ENCODE data around the gene R3HDM2.

R3HDM2 gene

DNA sequence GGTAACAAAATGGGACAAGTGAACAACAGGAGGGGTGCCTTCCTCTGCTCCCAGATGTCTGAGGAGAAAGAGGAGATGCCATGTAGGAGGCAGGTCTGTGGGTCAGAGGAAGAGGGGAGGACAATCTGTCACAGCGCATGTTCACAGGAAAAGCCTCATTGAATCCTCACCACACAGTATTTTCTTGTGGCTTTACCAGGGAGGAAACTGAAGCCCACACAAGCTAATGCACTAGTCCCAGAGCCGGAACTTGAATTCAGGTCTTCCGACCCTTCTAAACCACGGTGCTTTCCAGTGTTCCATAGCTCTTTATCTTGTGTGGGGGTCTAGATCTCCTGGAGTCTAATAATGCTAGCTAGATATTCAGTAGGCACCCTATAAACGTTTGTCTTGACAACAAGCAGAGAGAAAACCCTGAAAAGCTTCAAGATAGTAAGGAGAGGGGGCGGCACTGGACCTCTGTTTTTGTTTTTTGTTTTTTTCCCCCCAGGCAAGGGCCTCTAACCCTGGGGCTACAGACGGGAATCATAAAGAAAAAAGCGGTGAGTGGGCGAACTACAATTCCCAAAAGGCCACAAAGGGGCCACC is 201.7 kb downstream of the R3HDM2 start:
- peaks cover 36% of the 10 kb centered on the region for H3K4me1 ChIP-seq (ENCODE audit: control insufficient read depth, insufficient read depth, low read depth, low read length)
- no peak overlapping the region for H4K8ac ChIP-seq (ENCODE audit: low read length)
- H3K23ac ChIP-seq (ENCODE audit: low read length in 2 of 2), result no peak overlapping the region
- H3K4ac ChIP-seq (ENCODE audit: low read depth in 1 of 2, low read length in 2 of 2), result no peak overlapping the region
- H3K18ac ChIP-seq (ENCODE audit: low read depth in 1 of 2, low read length in 2 of 2), result no peak overlapping the region
- H3K4me3 ChIP-seq (ENCODE audit: insufficient read depth in 1 of 2, low read depth in 1 of 2, low read length in 2 of 2), result peak overlapping the region in 1 of 2 experiments; percentile 86
- H3K14ac ChIP-seq (ENCODE audit: low read length in 2 of 2), result no peak overlapping the region
- peaks cover 21% of the 10 kb centered on the region for H3K79me1 ChIP-seq (replicated peaks; ENCODE audit: low read length, poor library complexity, severe bottlenecking)
- H3K9me3 ChIP-seq (ENCODE audit: control insufficient read depth, low read length), result no peaks in the 10 kb centered on the region
- H2BK5ac ChIP-seq (ENCODE audit: low read depth, low read length, poor library complexity, severe bottlenecking), result no peak overlapping the region
- peak overlapping the region; percentile 76 for H3K4me2 ChIP-seq (ENCODE audit: low read length, poor library complexity, severe bottlenecking)
- H2AK5ac ChIP-seq (ENCODE audit: low read length, severe bottlenecking), result no peak overlapping the region
- H2BK120ac ChIP-seq (ENCODE audit: low read depth, low read length), result peak overlapping the region; percentile 6
- no peak overlapping the region for H3K27ac ChIP-seq (ENCODE audit: low read length, poor library complexity, severe bottlenecking)
- H2AFZ ChIP-seq (ENCODE audit: low read depth, low read length), result no peak overlapping the region
- DNase-seq, result peak; percentile 50
- no peak overlapping the region for H4K91ac ChIP-seq (ENCODE audit: low read length)
- H3K36me3 ChIP-seq (ENCODE audit: control insufficient read depth in 1 of 2, insufficient read depth in 2 of 2, low read depth in 1 of 2, low read length in 2 of 2), result peaks cover 31% of the 10 kb centered on the region in 2 experiments
- peaks cover 11 to 37% of the 10 kb centered on the region in 2 experiments for H3K27me3 ChIP-seq (ENCODE audit: control insufficient read depth in 1 of 2, insufficient read depth in 1 of 2, low read length in 2 of 2)
- H2BK12ac ChIP-seq (ENCODE audit: low read length in 2 of 2), result no peak overlapping the region
- peak overlapping the region; percentile 98 for H3K9ac ChIP-seq (ENCODE audit: low read length)
- H2BK15ac ChIP-seq (ENCODE audit: low read depth, poor library complexity, severe bottlenecking), result peak overlapping the region; percentile 3
- WGBS, result 12% methylated on average over 7 of the region's 9 CpGs

DNA sequence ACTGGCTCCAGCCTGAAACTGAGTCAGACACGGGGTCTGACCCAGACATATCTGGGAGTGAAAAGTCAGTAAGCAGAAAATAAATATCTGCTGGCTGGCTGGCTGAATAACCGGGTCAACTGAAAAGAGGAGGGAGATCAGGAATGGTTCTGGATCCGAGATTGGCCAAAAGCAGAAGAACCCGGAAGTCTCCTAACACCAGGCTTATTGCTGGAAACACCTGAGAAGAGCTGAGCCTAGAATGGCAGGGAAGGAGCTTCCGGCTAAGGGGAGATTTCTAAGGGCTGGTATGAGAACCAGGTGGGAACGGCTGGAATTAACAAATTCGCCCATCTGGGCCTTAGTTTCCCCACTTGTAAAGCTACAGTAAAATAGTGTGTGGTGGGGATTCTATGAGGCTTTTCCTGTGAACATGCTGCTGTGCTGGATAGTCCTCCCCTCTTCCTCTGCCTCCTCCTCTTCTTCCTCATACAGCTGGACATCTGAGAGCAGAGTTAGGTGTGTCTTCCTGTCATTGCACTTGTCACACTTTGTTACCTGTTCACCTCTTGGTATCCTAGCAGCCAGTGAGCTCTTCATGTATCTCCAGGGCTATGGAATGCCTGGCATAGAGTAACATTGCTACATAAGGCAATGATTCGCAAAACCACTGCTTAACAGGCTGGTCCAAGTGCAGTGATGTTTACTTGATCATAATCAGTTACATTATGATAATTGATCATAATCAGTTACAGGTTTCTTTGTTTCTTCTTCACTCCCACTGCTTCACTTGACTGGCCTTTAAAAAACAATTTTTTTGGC is 203.3 kb downstream of the R3HDM2 start:
- WGBS, result 21% methylated on average over 6 of the region's 8 CpGs
- Histone ChIP-seq H3K4me3 (ENCODE audit: insufficient read depth in 1 of 2, low read depth in 1 of 2, low read length in 2 of 2) (peak overlapping the region in 1 of 2 experiments; percentile 58), H2BK15ac (ENCODE audit: low read depth, poor library complexity, severe bottlenecking) (no peak overlapping the region)

DNA sequence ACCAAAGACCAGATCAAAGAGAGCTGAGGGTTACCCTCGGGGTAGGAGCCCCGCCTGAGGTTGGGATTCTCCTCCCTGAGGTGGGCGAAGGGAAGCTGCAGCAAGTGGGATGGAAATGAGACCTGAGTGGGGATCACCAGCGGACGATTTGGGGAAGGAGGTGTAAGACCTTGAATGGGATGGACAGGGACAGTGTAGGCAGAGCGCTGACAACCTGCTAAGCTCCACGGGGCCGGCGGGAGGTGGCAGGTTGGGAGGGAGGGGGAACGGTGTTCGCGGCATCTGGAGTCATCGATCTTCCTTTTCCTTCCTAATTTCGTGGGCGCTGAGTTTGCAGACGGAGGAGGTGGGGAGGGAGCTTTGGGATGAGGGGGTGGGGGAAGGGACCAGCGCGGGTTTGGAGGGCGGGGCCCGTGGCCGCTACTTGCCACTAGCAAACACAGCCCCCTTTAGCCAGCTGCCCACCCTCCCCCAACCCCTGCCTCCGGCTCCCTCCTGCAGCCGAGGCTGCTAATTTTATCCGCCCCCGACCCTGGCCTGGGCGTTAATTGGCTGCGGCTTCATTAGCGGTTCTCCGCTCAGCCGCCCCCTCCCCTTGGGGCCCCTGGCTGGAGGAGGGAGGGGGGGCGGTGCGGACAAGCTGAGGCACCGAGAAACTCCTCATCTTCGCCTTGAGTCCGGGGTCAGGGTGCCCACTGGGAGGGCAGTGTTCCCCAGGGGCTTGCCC is 204.1 kb downstream of the R3HDM2 start:
- H3K36me3 ChIP-seq (ENCODE audit: control insufficient read depth in 1 of 2, insufficient read depth in 2 of 2, low read depth in 1 of 2, low read length in 2 of 2), result peaks cover 7 to 9% of the 10 kb centered on the region in 2 experiments
- no peak overlapping the region for H2BK15ac ChIP-seq (ENCODE audit: low read depth, poor library complexity, severe bottlenecking)
- 8% methylated on average over 22 of the region's 35 CpGs for WGBS
- peak overlapping the region; percentile 16 for H4K91ac ChIP-seq (ENCODE audit: low read length)
- no peak overlapping the region for H2BK120ac ChIP-seq (ENCODE audit: low read depth, low read length)
- H3K27me3 ChIP-seq (ENCODE audit: control insufficient read depth in 1 of 2, insufficient read depth in 1 of 2, low read length in 2 of 2), result peaks cover 28 to 60% of the 10 kb centered on the region in 2 experiments
- H2BK5ac ChIP-seq (ENCODE audit: low read depth, low read length, poor library complexity, severe bottlenecking), result no peak overlapping the region
- H4K8ac ChIP-seq (ENCODE audit: low read length), result peak overlapping the region; percentile 43
- H3K79me1 ChIP-seq (replicated peaks; ENCODE audit: low read length, poor library complexity, severe bottlenecking), result peaks cover 6% of the 10 kb centered on the region
- H3K4ac ChIP-seq (ENCODE audit: low read depth in 1 of 2, low read length in 2 of 2), result no peak overlapping the region
- peak overlapping the region; percentile 32 to 58 for H3K4me3 ChIP-seq (ENCODE audit: insufficient read depth in 1 of 2, low read depth in 1 of 2, low read length in 2 of 2)
- peak overlapping the region in 1 of 2 experiments; percentile 55 for H3K18ac ChIP-seq (ENCODE audit: low read depth in 1 of 2, low read length in 2 of 2)
- peak overlapping the region in 1 of 2 experiments; percentile 13 for H3K23ac ChIP-seq (ENCODE audit: low read length in 2 of 2)
- no peak overlapping the region for H3K9ac ChIP-seq (ENCODE audit: low read length)
- H2AK5ac ChIP-seq (ENCODE audit: low read length, severe bottlenecking), result no peak overlapping the region
- DNase-seq, result no peak
- H3K27ac ChIP-seq (ENCODE audit: low read length, poor library complexity, severe bottlenecking), result no peak overlapping the region
- peaks cover 36% of the 10 kb centered on the region for H3K4me1 ChIP-seq (ENCODE audit: control insufficient read depth, insufficient read depth, low read depth, low read length)
- no peak overlapping the region for H2AFZ ChIP-seq (ENCODE audit: low read depth, low read length)
- peak overlapping the region; percentile 33 for H3K4me2 ChIP-seq (ENCODE audit: low read length, poor library complexity, severe bottlenecking)
- H3K14ac ChIP-seq (ENCODE audit: low read length in 2 of 2), result no peak overlapping the region
- peak overlapping the region in 1 of 2 experiments; percentile 49 for H2BK12ac ChIP-seq (ENCODE audit: low read length in 2 of 2)
- no peaks in the 10 kb centered on the region for H3K9me3 ChIP-seq (ENCODE audit: control insufficient read depth, low read length)

More for the DNA sequence above, 203.3 kb downstream of the R3HDM2 start:
- DNase-seq, result no peak
- Histone ChIP-seq H2AFZ (ENCODE audit: low read depth, low read length) (no peak overlapping the region), H3K4ac (ENCODE audit: low read depth in 1 of 2, low read length in 2 of 2) (no peak overlapping the region), H3K79me1 (replicated peaks; ENCODE audit: low read length, poor library complexity, severe bottlenecking) (peaks cover 12% of the 10 kb centered on the region), H3K4me2 (ENCODE audit: low read length, poor library complexity, severe bottlenecking) (peak overlapping the region; percentile 33), H3K9ac (ENCODE audit: low read length) (no peak overlapping the region), H2BK120ac (ENCODE audit: low read depth, low read length) (no peak overlapping the region), H3K9me3 (ENCODE audit: control insufficient read depth, low read length) (no peaks in the 10 kb centered on the region), H2BK5ac (ENCODE audit: low read depth, low read length, poor library complexity, severe bottlenecking) (no peak overlapping the region), H4K8ac (ENCODE audit: low read length) (peak overlapping the region; percentile 43), H2AK5ac (ENCODE audit: low read length, severe bottlenecking) (no peak overlapping the region), H3K14ac (ENCODE audit: low read length in 2 of 2) (no peak overlapping the region), H3K27me3 (ENCODE audit: control insufficient read depth in 1 of 2, insufficient read depth in 1 of 2, low read length in 2 of 2) (peaks cover 21 to 53% of the 10 kb centered on the region in 2 experiments), H3K4me1 (ENCODE audit: control insufficient read depth, insufficient read depth, low read depth, low read length) (peaks cover 36% of the 10 kb centered on the region), H3K23ac (ENCODE audit: low read length in 2 of 2) (peak overlapping the region in 1 of 2 experiments; percentile 13), H4K91ac (ENCODE audit: low read length) (peak overlapping the region; percentile 16), H2BK12ac (ENCODE audit: low read length in 2 of 2) (no peak overlapping the region), H3K27ac (ENCODE audit: low read length, poor library complexity, severe bottlenecking) (no peak overlapping the region), H3K36me3 (ENCODE audit: control insufficient read depth in 1 of 2, insufficient read depth in 2 of 2, low read depth in 1 of 2, low read length in 2 of 2) (peaks cover 15 to 17% of the 10 kb centered on the region in 2 experiments), H3K18ac (ENCODE audit: low read depth in 1 of 2, low read length in 2 of 2) (no peak overlapping the region)

Measured in mesenchymal stem cell (in vitro differentiated cells and primary cell).